H1 (cell line): ENCODE data around the gene CRPPA. TPM values are rescaled to one million over a fixed set of nuclear protein-coding genes. Genes with fewer than 3 reads are reported as not detected.

ENCODE experiments used
- CTCF ChIA-PET: fragments of 300-600 bp; sonication (Branson Sonifier 250); formaldehyde crosslinking; loops from one replicate; lab custom pipeline; 2021; ENCODE audit not compliant: partially characterized antibody; lab: Charles Lee
- POLR2A ChIA-PET: fragments of 300-600 bp; sonication (Branson Sonifier 250); formaldehyde crosslinking; loops from one replicate; lab custom pipeline; 2021; ENCODE audit warnings: inconsistent platforms; ENCODE audit not compliant: partially characterized antibody; lab: Charles Lee
- DNase-seq, 2 experiments: peaks; one replicate each; pipeline versions ENCODE4 v3.0.0 to v3.0.0-alpha.2; 2010 to 2022; ENCODE audit warnings: low spot score in 2 of 2, low read depth in 1 of 2, mixed read lengths in 1 of 2
- FAIRE-seq: peaks from 2 replicates; lab custom pipeline; 2011; peaks lifted over from hg19 to GRCh38; lab: Jason Lieb, UNC
- H2AFZ ChIP-seq: 2 replicates; pipeline ENCODE4 v1.8.1; 2012; ENCODE audit warnings: low read length, inconsistent platforms
- H2AK5ac ChIP-seq: 2 replicates; pipeline ENCODE4 v1.6.1; 2013; ENCODE audit warnings: low read depth, low read length
- H2BK120ac ChIP-seq: replicated peaks from 2 replicates; pipeline ENCODE3; 2013; ENCODE audit warnings: low read depth, low read length, inconsistent platforms
- H2BK12ac ChIP-seq: 2 replicates; pipeline ENCODE4 v1.6.1; 2013; ENCODE audit warnings: low read depth, low read length
- H2BK15ac ChIP-seq: 2 replicates; pipeline ENCODE4 v1.6.1; 2013; ENCODE audit warnings: low read length
- H2BK20ac ChIP-seq: 2 replicates; pipeline ENCODE4 v1.6.1; 2013; ENCODE audit warnings: low read length
- H2BK5ac ChIP-seq: 2 replicates; pipeline ENCODE4 v1.6.1; 2013; ENCODE audit warnings: low read depth, low read length
- H3K14ac ChIP-seq: 2 replicates; pipeline ENCODE4 v1.6.1; 2013; ENCODE audit warnings: inconsistent platforms; ENCODE audit not compliant: insufficient read length
- H3K18ac ChIP-seq: 2 replicates; pipeline ENCODE4 v1.6.1; 2013; ENCODE audit warnings: low read length; ENCODE audit errors: extremely low read depth
- H3K23ac ChIP-seq: 2 replicates; pipeline ENCODE4 v1.6.1; 2013; ENCODE audit warnings: inconsistent platforms; ENCODE audit not compliant: insufficient read length
- H3K23me2 ChIP-seq: 2 replicates; pipeline ENCODE4 v1.6.1; 2013; ENCODE audit warnings: low read depth, low read length
- H3K27ac ChIP-seq: 2 replicates; pipeline ENCODE4 v1.6.1; 2011; ENCODE audit warnings: low read depth, low read length, inconsistent platforms
- H3K27me3 ChIP-seq, 4 experiments: replicated peaks in 1 of 4; 1 replicate in 1 of 4; 2 replicates in 3 of 4; pipeline versions ENCODE4 v1.6.1 to v1.8.1; 2011 to 2013; ENCODE audit warnings: low read length in 3 of 4, mild to moderate bottlenecking in 3 of 4, inconsistent platforms in 2 of 4, mixed read lengths in 2 of 4, moderate library complexity in 1 of 4; ENCODE audit not compliant: control insufficient read depth in 3 of 4, insufficient read depth in 3 of 4; ENCODE audit errors: extremely low read depth in 1 of 4
- H3K36me3 ChIP-seq, 4 experiments: 2 replicates each; pipeline versions ENCODE4 v1.6.1 to v1.8.1; 2011 to 2013; ENCODE audit warnings: mild to moderate bottlenecking in 4 of 4, low read length in 3 of 4, moderate library complexity in 2 of 4, control low read depth in 1 of 4, inconsistent platforms in 1 of 4; ENCODE audit not compliant: insufficient read depth in 4 of 4, control insufficient read depth in 2 of 4
- H3K4ac ChIP-seq: replicated peaks from 2 replicates; pipeline ENCODE3; 2013; ENCODE audit warnings: low read length, low read depth, mixed read lengths, inconsistent platforms; ENCODE audit not compliant: insufficient read length
- H3K4me1 ChIP-seq, 4 experiments: replicated peaks in 1 of 4; 1 replicate in 1 of 4; 2 replicates in 3 of 4; pipeline versions ENCODE4 v1.6.1 to v1.8.1; 2011 to 2013; ENCODE audit warnings: low read length in 3 of 4, inconsistent platforms in 2 of 4, mixed read lengths in 1 of 4; ENCODE audit not compliant: insufficient read depth in 4 of 4, control insufficient read depth in 3 of 4
- H3K4me2 ChIP-seq, 2 experiments: 2 replicates each; pipeline versions ENCODE4 v1.6.1 to v1.8.1; 2011 to 2013; ENCODE audit warnings: low read depth in 2 of 2, low read length in 2 of 2, control low read depth in 1 of 2, inconsistent platforms in 1 of 2, mild to moderate bottlenecking in 1 of 2; ENCODE audit not compliant: insufficient read depth in 1 of 2
- H3K4me3 ChIP-seq, 4 experiments: fragments of 200-600, 300-600 bp in 1 of 4; sonication (generic), shearing (Covaris generic), sonication (Bioruptor Twin) in 1 of 4; 2 replicates each; pipeline versions ENCODE4 v1.5.1 to v1.8.1; 2011 to 2016; ENCODE audit warnings: low read length in 4 of 4, low read depth in 3 of 4, control low read depth in 2 of 4, inconsistent platforms in 2 of 4, mild to moderate bottlenecking in 2 of 4, mixed read lengths in 1 of 4, moderate library complexity in 1 of 4; ENCODE audit not compliant: insufficient read depth in 2 of 4; ENCODE audit errors: extremely low read depth in 1 of 4
- H3K56ac ChIP-seq: replicated peaks from 2 replicates; pipeline ENCODE3; 2013; ENCODE audit warnings: low read depth, mild to moderate bottlenecking, mixed read lengths, low read length, inconsistent platforms; ENCODE audit not compliant: insufficient read length
- H3K79me1 ChIP-seq: 2 replicates; pipeline ENCODE4 v1.6.1; 2013; ENCODE audit warnings: low read depth, low read length, control low read depth
- H3K79me2 ChIP-seq, 2 experiments: 2 replicates each; pipeline versions ENCODE4 v1.6.1 to v1.8.1; 2012 to 2013; ENCODE audit warnings: low read length in 2 of 2, mild to moderate bottlenecking in 2 of 2, inconsistent platforms in 1 of 2; ENCODE audit not compliant: insufficient read depth in 2 of 2, control insufficient read depth in 1 of 2
- H3K9ac ChIP-seq, 4 experiments: replicated peaks in 1 of 4; 1 replicate in 1 of 4; 2 replicates in 3 of 4; pipeline versions ENCODE4 v1.6.1 to v1.8.1; 2011 to 2013; ENCODE audit warnings: low read depth in 3 of 4, low read length in 3 of 4, control low read depth in 2 of 4, mild to moderate bottlenecking in 2 of 4, moderate library complexity in 2 of 4, inconsistent platforms in 1 of 4; ENCODE audit errors: extremely low read depth in 1 of 4
- H3K9me3 ChIP-seq, 2 experiments: 2 replicates each; pipeline versions ENCODE4 v1.6.1 to v1.8.1; 2012 to 2013; ENCODE audit warnings: mild to moderate bottlenecking in 2 of 2, moderate library complexity in 2 of 2, control low read depth in 1 of 2, inconsistent platforms in 1 of 2, low read depth in 1 of 2, low read length in 1 of 2, mixed read lengths in 1 of 2; ENCODE audit not compliant: insufficient read depth in 2 of 2
- H4K20me1 ChIP-seq, 2 experiments: replicated peaks in 1 of 2; 2 replicates each; pipeline versions ENCODE3 to v1.8.1; 2011 to 2013; ENCODE audit warnings: inconsistent platforms in 2 of 2, low read length in 2 of 2, mild to moderate bottlenecking in 1 of 2; ENCODE audit not compliant: insufficient read depth in 2 of 2, control insufficient read depth in 1 of 2
- H4K5ac ChIP-seq: 2 replicates; pipeline ENCODE4 v1.6.1; 2013; ENCODE audit warnings: low read length, low read depth, mixed read lengths, inconsistent platforms; ENCODE audit not compliant: insufficient read length
- H4K8ac ChIP-seq: 2 replicates; pipeline ENCODE4 v1.8.0; 2013; ENCODE audit warnings: mild to moderate bottlenecking, moderate library complexity, low read length, inconsistent platforms; ENCODE audit not compliant: insufficient read depth; ENCODE audit errors: extremely low read depth
- H4K91ac ChIP-seq: replicated peaks from 2 replicates; pipeline ENCODE3; 2013; ENCODE audit warnings: low read length, mixed read lengths, inconsistent platforms; ENCODE audit not compliant: insufficient read length
- ASH2L ChIP-seq: fragments of 200-600, 300-600 bp; sonication (generic); IDR thresholded peaks from one replicate; pipeline ENCODE4 v1.7.1; 2017; ENCODE audit warnings: low read length
- ATF3 ChIP-seq: IDR thresholded peaks from 2 replicates; pipeline ENCODE4 v1.6.1; 2011; ENCODE audit warnings: low read depth, mild to moderate bottlenecking, low read length; ENCODE audit not compliant: insufficient read depth
- BCL11A ChIP-seq, 2 experiments: IDR thresholded peaks; one replicate each; pipeline ENCODE4 v1.6.1; 2011; ENCODE audit warnings: low read depth in 2 of 2, low read length in 2 of 2, mild to moderate bottlenecking in 2 of 2
- GABPA ChIP-seq: IDR thresholded peaks from 2 replicates; pipeline ENCODE4 v1.6.1; 2011; ENCODE audit warnings: mild to moderate bottlenecking, low read length, moderate library complexity, borderline replicate concordance; ENCODE audit not compliant: insufficient read depth
- HDAC6 ChIP-seq: IDR thresholded peaks from one replicate; pipeline ENCODE4 v1.7.1; 2012; ENCODE audit warnings: low read depth, mild to moderate bottlenecking, inconsistent platforms, low read length, moderate library complexity
- JUND ChIP-seq: IDR thresholded peaks from 2 replicates; pipeline ENCODE4 v1.6.1; 2011; ENCODE audit warnings: mild to moderate bottlenecking, improper control_type of control experiment, low read length
- NRF1 ChIP-seq: IDR thresholded peaks from 2 replicates; pipeline ENCODE4 v1.6.1; 2011; ENCODE audit warnings: mild to moderate bottlenecking, low read depth, low read length, improper control_type of control experiment
- SAP30 ChIP-seq: fragments of 300-600 bp; sonication (generic); IDR thresholded peaks from 2 replicates; pipeline ENCODE4 v1.7.1; 2012; ENCODE audit warnings: low read length, moderate library complexity, mild to moderate bottlenecking, inconsistent platforms; ENCODE audit not compliant: insufficient read depth, insufficient replicate concordance
- WGBS, 2 experiments: shearing (Covaris generic) in 1 of 2; methylation state at CpG; one replicate each; pipeline versions ENCODE4 v1.1.6 to v1.1.7; 2013 to 2015; ENCODE audit warnings: low lambda C conversion rate in 2 of 2, mixed read lengths in 2 of 2, inconsistent platforms in 1 of 2, low coverage in 1 of 2, missing lambda C conversion rate in 1 of 2; ENCODE audit not compliant: insufficient replicate concordance in 2 of 2, insufficient coverage in 1 of 2, insufficient read length in 1 of 2; ENCODE audit errors: extremely low coverage in 1 of 2, missing lambda C conversion rate in 1 of 2; 5-methylcytosine and 5-hydroxymethylcytosine counted together
- polyA plus RNA-seq, 7 experiments: library from polyadenylated mRNA; depleted of rRNA in 3 of 7; stranded (reverse) in 5 of 7; unstranded in 2 of 7; fragments of >200 nt in 5 of 7; fragments of 200-250 nt in 2 of 7; gene quantifications; 1 replicate in 5 of 7; 2 replicates in 1 of 7; 4 replicates in 1 of 7; pipeline versions ENCODE4 v1.2.1 to v1.2.3, GENCODE V29; 2011 to 2013; ENCODE audit warnings: missing spikeins in 2 of 7, mixed read lengths in 2 of 7
- total RNA-seq: library from RNA; stranded (reverse); fragmentation: NEBNext Ultra II Directional; extraction: Animal tissue kit (Norgen Biotek cat#: 25700); gene quantifications from 2 replicates; pipeline ENCODE4 v1.2.1, GENCODE V29; 2021
- TF ChIP-seq, protein P1 (sequence below): IDR thresholded peaks from 2 replicates; pipeline ENCODE4 v1.6.1; 2012; ENCODE audit warnings: low read length, inconsistent platforms

CRPPA gene
- total and polyA plus RNA-seq, 2 of the 8 experiments (the other 6 are each of a cell fraction or from before 2014, with no cell fraction given), result 0.23 to 0.39 TPM

GRCh38 chr7:16395121-16395520 lies 26.2 kb downstream of the CRPPA start:
- Histone ChIP-seq H3K23me2 (no peaks in the 10 kb centered on the region), H3K27me3 (no peaks in the 10 kb centered on the region), H3K4me2 (no peak overlapping the region), H3K56ac (no peak overlapping the region), H3K79me2 (no peaks in the 10 kb centered on the region; a peak in 1 of 4 replicates), H2BK15ac (no peak overlapping the region), H3K27ac (no peak overlapping the region), H3K4me1 (no peaks in the 10 kb centered on the region), H4K20me1 (no peaks in the 10 kb centered on the region), H4K5ac (no peak overlapping the region), H2AFZ (no peak overlapping the region), H3K9me3 (peaks cover 37 to 43% of the 10 kb centered on the region in 2 experiments), H2AK5ac (no peak overlapping the region), H3K79me1 (no peaks in the 10 kb centered on the region), H4K91ac (no peak overlapping the region), H2BK5ac (no peak overlapping the region), H2BK20ac (no peak overlapping the region), H3K9ac (no peak overlapping the region), H3K18ac (no peak overlapping the region), H3K36me3 (peaks cover 0 to 34% (median 9%) of the 10 kb centered on the region in 4 experiments; a peak in 3 of 8 replicates), H2BK12ac (no peak overlapping the region), H3K23ac (no peak overlapping the region), H3K4me3 (no peak overlapping the region), H4K8ac (no peak overlapping the region), H2BK120ac (no peak overlapping the region), H3K14ac (no peak overlapping the region), H3K4ac (no peak overlapping the region)
- ChIA-PET POLR2A (no interaction called here), CTCF (no interaction called here)
- DNase-seq (no peak), FAIRE-seq (no peak)
- WGBS, 2 experiments, result 90% methylated on average over 1 of the region's 1 CpG; no CpG with 5 or more reads in 1 of the 2 experiments
- no peak for TF ChIP-seq BCL11A (IDR thresholded peaks at IDR 0.05; ENCODE audit: low read depth in 2 of 2, low read length in 2 of 2)
- TF ChIP-seq, protein P1, sequence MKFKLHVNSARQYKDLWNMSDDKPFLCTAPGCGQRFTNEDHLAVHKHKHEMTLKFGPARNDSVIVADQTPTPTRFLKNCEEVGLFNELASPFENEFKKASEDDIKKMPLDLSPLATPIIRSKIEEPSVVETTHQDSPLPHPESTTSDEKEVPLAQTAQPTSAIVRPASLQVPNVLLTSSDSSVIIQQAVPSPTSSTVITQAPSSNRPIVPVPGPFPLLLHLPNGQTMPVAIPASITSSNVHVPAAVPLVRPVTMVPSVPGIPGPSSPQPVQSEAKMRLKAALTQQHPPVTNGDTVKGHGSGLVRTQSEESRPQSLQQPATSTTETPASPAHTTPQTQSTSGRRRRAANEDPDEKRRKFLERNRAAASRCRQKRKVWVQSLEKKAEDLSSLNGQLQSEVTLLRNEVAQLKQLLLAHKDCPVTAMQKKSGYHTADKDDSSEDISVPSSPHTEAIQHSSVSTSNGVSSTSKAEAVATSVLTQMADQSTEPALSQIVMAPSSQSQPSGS, result no peak
- no peak for TF ChIP-seq SAP30
- TF ChIP-seq NRF1, result no peak
- no peak for TF ChIP-seq ATF3
- no peak for TF ChIP-seq JUND
- TF ChIP-seq GABPA, result no peak
- TF ChIP-seq ASH2L, result no peak
- no peak for TF ChIP-seq HDAC6
